ENCODE results near the gene CALM1.

CALM1 gene

GRCh38 chr14:90396341-90397339, at the start of gene CALM1:
TSS of gene CALM1 (plus strand) at chr14:90397029. CDS start at chr14:90397231, 202 bp downstream.
- peak; percentile 90 to 95 for DNase-seq (ENCODE audit: low read depth in 2 of 2)

GRCh38 chr14:90348270-90348669, 48.6 kb upstream of the CALM1 start:
- no peak for DNase-seq (ENCODE audit: low read depth in 2 of 2)

DNA sequence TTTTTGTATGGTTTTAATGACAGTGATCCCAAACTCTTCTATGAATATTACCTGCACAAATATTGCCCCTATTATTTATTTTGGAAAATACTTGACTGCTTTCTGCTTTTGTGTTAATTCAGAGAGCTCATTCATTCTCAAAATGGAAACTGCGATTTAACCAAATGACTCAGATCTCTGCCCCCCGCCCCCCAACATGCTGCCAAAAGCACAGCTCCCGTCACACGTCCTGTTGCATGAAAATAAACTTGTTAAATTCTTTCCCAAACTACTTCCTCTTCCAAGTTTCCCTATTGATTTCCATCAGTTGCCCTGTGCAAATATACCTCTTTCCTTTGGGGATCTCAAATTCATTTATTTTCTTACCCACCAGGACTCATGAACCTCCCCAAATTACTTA, 47.1 kb upstream of the CALM1 start:
- DNase-seq (ENCODE audit: low read depth in 2 of 2): no peak

- DNase-seq (ENCODE audit: low read depth in 2 of 2): no peak
Measured at GRCh38 chr14:90354551-90355298, 42.1 kb upstream of the CALM1 start.

GRCh38 chr14:90355540-90356518, 41.0 kb upstream of the CALM1 start:
- no peak for DNase-seq (ENCODE audit: low read depth in 2 of 2)

- no peak for DNase-seq (ENCODE audit: low read depth in 2 of 2)
Measured at GRCh38 chr14:90356925-90357324, 39.9 kb upstream of the CALM1 start.

GRCh38 chr14:90358359-90358758, 38.5 kb upstream of the CALM1 start:
- no peak for DNase-seq (ENCODE audit: low read depth in 2 of 2)

GRCh38 chr14:90361865-90362557, 34.8 kb upstream of the CALM1 start:
- no peak for DNase-seq (ENCODE audit: low read depth in 2 of 2)

DNA sequence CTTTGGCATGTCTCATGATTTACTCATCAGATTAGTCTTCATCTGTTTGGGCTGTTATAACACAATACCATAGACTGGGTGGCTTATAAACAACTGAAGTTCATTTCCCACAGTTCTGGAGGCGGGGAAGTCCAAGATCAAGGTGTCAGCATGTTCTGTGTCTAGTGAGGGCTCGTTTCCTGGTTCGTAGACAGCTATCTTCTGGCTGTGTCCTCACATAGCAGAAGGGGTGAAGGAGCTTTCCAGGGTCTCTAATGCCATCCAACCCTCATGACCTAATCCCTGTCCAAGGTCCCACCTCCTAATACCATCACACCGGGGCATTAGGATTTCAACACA, 34.3 kb upstream of the CALM1 start:
- DNase-seq (ENCODE audit: low read depth in 2 of 2): no peak

DNA sequence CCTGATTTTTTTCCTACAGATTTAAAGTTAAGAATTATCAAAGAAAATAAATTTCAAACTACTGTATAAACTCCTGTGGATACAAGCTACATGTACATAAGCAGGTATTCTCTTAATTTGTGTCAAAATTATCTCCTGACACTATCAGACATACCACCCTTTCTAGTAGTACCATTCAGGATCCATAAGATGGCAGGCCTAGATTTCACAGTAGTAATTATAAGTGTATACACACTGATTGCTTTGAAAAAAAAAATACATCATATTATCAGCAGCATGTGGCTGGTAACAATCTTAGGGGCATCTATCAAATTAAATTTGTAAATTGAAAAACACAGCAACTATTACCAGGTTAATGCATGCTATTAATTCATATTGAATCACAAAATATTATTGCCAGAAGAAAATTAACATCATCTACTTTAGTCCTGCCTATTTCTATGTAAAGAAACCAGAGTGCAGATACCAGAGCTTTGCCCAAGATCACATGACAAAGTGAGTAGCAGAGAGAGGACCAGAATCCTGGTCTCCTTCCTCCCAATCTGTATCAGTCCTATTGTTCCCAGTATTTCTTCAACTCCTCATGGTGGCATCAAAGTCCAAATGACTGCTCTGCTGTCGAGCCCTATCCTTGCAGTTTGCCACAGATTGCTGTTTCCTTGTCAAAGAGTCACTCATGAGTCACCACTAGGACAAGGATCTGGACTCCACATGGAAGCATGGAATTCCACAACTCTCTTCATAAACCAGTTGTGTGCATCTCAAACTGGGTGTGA, 27.7 kb upstream of the CALM1 start:
- DNase-seq (ENCODE audit: low read depth in 2 of 2): no peak

- DNase-seq (ENCODE audit: low read depth in 2 of 2): no peak
Measured at GRCh38 chr14:90373887-90374286, 22.9 kb upstream of the CALM1 start.

- DNase-seq (ENCODE audit: low read depth in 2 of 2): no peak
Measured at GRCh38 chr14:90374813-90375212, 22.0 kb upstream of the CALM1 start.

DNA sequence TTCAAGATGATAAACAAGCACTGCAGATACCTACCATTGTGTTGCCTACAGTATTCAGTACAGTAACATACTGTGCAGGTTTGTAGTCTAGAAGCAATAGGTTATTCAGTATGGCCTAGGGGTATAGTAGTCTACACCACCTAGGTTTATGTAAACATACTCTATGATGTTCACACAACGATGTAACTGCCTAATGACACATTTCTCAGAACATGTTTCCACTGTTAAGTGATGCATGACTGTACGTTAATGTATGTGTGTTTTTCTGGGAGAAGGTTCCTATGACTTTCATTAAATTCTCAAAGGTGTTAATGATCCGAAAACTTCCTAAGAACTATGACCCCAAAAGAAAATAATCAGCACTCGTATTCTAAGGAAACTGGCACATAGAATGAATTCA, 20.9 kb upstream of the CALM1 start:
- DNase-seq (ENCODE audit: low read depth in 2 of 2): no peak

- no peak for DNase-seq (ENCODE audit: low read depth in 2 of 2)
Measured at GRCh38 chr14:90378249-90378648, 18.6 kb upstream of the CALM1 start.

- DNase-seq (ENCODE audit: low read depth in 2 of 2): no peak
Measured at GRCh38 chr14:90379106-90379505, 17.7 kb upstream of the CALM1 start.

DNA sequence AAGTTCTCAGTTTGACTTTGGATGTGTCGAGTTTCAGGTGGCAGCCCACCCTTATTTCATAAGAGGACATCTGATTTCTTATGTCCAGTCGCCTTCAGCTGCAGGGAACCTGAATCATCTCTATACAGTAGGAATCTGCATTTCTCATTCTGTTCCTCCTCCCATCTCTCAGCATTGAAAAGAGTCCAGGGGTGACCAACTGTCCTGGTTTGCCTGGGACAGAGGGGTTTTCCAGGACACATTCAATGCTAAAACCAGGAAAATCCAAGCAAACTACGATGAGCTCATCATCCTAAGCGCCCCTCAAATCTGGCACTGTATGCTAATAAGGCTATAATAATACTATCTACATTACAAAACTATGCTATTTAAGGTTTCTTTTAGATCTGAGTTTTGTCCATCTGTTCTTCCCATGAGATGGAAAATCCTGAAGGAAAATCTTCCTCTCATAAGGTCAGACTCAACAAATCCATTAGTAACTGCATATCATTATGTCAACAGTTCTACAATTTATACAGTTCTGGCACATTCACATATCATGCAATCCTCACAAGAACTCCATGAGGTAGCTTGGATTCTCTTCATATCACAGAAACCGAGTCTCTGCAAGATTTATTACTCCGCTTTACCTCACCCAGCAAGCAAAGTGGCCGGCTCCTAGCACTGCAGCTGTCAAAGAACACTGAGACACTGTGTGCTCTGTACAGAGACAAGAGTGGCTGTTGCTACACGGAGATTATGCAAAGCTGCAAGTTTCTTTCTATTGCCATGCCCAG, 15.6 kb upstream of the CALM1 start:
- DNase-seq (ENCODE audit: low read depth in 2 of 2): no peak

DNA sequence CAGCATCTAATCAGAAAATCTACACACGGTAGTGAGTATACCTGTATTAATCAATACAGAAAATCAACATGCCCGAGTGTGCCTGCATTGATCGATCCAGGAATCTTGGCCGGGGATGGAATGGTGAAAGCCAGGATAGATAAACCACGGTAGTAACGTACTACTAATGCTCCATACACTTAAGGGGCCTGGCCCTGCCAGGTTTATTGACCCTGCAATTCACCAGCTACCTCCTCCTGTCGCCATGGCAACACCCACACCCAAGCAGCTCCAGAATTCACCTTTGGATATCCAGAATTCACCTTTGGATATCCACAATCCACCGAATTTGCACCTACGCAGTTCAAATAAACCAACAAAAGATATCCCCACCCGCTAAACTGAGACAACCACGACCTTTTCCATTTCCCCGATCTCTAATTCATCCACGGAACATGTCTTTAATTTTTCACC, 14.8 kb upstream of the CALM1 start:
- no peak for DNase-seq (ENCODE audit: low read depth in 2 of 2)

GRCh38 chr14:90382491-90383125, 14.2 kb upstream of the CALM1 start:
- DNase-seq (ENCODE audit: low read depth in 2 of 2): peak; percentile 55

Measured in stimulated activated CD4-positive, alpha-beta T cell treated with anti-CD3 and anti-CD28 coated beads, Interleukin-12 subunit alpha, Interleukin-12 subunit beta, amount 100 ng/mL, for 24 hours (primary cell).